Fibroblast of skin of right biceps (primary cell): Measurements from ENCODE around the gene LCN2.

Source experiments
- DNase-seq: peaks from one replicate; pipeline ENCODE4 v3.0.0-alpha.2; 2013

The LCN2 gene

GRCh38 chr9:128151309-128152132, 2.3 kb downstream of the LCN2 start:
- DNase-seq, result no peak

- DNase-seq, result no peak
Observed at GRCh38 chr9:128152133-128153059, 3.1 kb downstream of the LCN2 start.

- no peak for DNase-seq
Observed at GRCh38 chr9:128153060-128153946, 4.0 kb downstream of the LCN2 start.

- no peak for DNase-seq
Observed at GRCh38 chr9:128153947-128154695, 4.9 kb downstream of the LCN2 start.

GRCh38 chr9:128155736-128156500, 6.7 kb downstream of the LCN2 start:
- no peak for DNase-seq

- no peak for DNase-seq
Observed at GRCh38 chr9:128159522-128159783, 10.2 kb downstream of the LCN2 start.

GRCh38 chr9:128159784-128160602, 10.7 kb downstream of the LCN2 start, which contains the start of gene BBLN:
Gene BBLN, plus strand, starts transcription at chr9:128160265. Its CDS starts 143 bp downstream, at chr9:128160408.
- DNase-seq, result peak; percentile 94

GRCh38 chr9:128160603-128160987, 11.3 kb downstream of the LCN2 start:
- DNase-seq, result no peak

- DNase-seq, result no peak
Observed at GRCh38 chr9:128161215-128161902, 12.1 kb downstream of the LCN2 start.

- no peak for DNase-seq
Observed at GRCh38 chr9:128162215-128163026, 13.2 kb downstream of the LCN2 start.

GRCh38 chr9:128163027-128163515, 13.8 kb downstream of the LCN2 start:
- DNase-seq, result no peak

- DNase-seq, result no peak
Observed at GRCh38 chr9:128163523-128164306, 14.5 kb downstream of the LCN2 start.

- DNase-seq, result no peak
Observed at GRCh38 chr9:128164307-128164885, 15.1 kb downstream of the LCN2 start.

GRCh38 chr9:128166169-128166568, 16.9 kb downstream of the LCN2 start:
- DNase-seq, result no peak

GRCh38 chr9:128167209-128167608, 18.0 kb downstream of the LCN2 start:
- no peak for DNase-seq

GRCh38 chr9:128168731-128169308, 19.6 kb downstream of the LCN2 start:
- DNase-seq, result no peak

GRCh38 chr9:128169492-128169891, 20.2 kb downstream of the LCN2 start:
- DNase-seq, result no peak
